ENCODE data around the gene DLAT.
"Not testable (repeated sequence)": the region's sequence is repeated elsewhere in the genome, so short reads cannot be mapped to it uniquely, and the experiment has no call there.

DLAT gene

DNA sequence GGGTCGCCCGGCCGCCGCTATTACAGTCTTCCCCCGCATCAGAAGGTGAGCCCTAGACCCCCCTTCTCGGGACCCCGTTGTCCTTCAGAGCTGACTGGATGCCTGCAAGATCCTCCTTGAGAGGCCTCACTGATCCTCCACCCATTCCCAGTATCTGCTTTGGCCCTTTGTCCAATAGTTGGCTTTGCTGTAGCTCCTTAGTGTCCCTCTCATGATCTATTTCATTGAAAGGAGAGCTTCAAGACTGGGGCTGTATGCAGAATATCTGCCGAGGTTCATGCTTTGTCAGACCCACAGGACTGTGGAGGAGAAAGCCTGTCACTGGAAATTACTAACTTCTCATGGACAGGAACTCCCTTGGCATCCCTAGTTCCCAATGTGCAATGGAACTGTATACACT is 499 bp downstream of the DLAT start:
- Histone ChIP-seq H3K9me3 (ENCODE audit: insufficient read depth, low read depth, low read length) (no peaks in the 10 kb centered on the region), H3K4me1 (ENCODE audit: insufficient read depth, low read length) (no peaks in the 10 kb centered on the region; the same call in 1 of the 2 replicates), H3K9ac (ENCODE audit: low read depth, low read length) (peak overlapping the region; percentile 94), H3K36me3 (ENCODE audit: insufficient read depth, low read length) (peaks cover 38% of the 10 kb centered on the region), H3K27me3 (ENCODE audit: insufficient read depth, low read length) (no peaks in the 10 kb centered on the region), H3K27ac (ENCODE audit: low read depth, low read length) (peak overlapping the region; percentile 92), H3K4me3 (ENCODE audit: low read length) (peak overlapping the region; percentile 85)
- WGBS, result under 1% methylated on average over 8 of the region's 8 CpGs

DNA sequence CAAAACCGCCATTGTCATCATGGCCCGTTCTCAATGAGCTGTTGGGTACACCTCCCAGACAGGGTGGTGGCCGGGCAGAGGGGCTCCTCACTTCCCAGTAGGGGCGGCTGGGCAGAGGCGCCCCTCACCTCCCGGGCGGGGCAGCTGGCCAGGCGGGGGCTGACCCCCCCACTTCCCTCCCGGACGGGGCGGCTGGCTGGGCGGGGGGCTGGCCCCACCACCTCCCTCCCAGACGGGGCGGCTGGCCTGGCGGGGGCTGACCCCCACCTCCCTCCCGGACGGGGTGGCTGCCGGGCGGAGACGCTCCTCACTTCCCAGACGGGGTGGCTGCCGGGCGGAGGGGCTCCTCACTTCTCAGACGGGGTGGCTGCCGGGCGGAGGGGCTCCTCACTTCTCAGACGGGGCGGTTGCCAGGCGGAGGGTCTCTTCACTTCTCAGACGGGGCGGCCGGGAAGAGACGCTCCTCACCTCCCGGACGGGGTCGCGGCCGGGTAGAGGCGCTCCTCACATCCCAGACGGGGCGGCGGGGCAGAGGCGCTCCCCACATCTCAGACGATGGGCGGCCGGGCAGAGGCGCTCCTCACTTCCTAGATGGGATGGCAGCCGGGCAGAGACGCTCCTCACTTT is 1.7 kb downstream of the DLAT start:
- not testable (repeated sequence) for H3K27me3 ChIP-seq (ENCODE audit: insufficient read depth, low read length); H3K27ac ChIP-seq (ENCODE audit: low read depth, low read length); H3K4me1 ChIP-seq (ENCODE audit: insufficient read depth, low read length); H3K9ac ChIP-seq (ENCODE audit: low read depth, low read length); H3K9me3 ChIP-seq (ENCODE audit: insufficient read depth, low read depth, low read length); H3K4me3 ChIP-seq (ENCODE audit: low read length)
- WGBS, result 95% methylated on average over 42 of the region's 49 CpGs
- H3K36me3 ChIP-seq (ENCODE audit: insufficient read depth, low read length), result peaks cover 48% of the 10 kb centered on the region

DNA sequence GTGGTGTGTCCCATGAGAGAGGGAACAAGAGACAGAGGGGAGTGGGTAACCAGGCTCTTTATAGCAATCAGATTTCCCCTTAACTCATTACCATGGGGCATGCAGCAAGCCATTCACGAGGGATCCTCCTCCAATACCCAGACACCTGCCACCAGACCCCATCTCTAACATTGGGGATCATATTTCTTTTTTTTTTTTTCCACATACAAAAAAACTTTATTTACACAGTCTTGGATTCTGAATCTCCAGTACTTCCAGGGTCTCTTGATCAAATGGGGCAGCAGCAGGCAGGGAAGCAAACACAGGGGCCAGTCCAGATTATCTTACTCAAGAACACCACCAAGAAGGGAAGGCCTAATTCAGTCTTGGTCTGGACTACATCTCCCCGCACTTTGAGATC is 4.3 kb downstream of the DLAT start:
- H3K36me3 ChIP-seq (ENCODE audit: insufficient read depth, low read length), result peaks cover 65% of the 10 kb centered on the region
- H3K27me3 ChIP-seq (ENCODE audit: insufficient read depth, low read length), result no peaks in the 10 kb centered on the region
- no peak overlapping the region for H3K4me3 ChIP-seq (ENCODE audit: low read length)
- no peak overlapping the region for H3K27ac ChIP-seq (ENCODE audit: low read depth, low read length)
- no peak overlapping the region for H3K9ac ChIP-seq (ENCODE audit: low read depth, low read length)
- H3K4me1 ChIP-seq (ENCODE audit: insufficient read depth, low read length), result no peaks in the 10 kb centered on the region
- 93% methylated on average over 2 of the region's 2 CpGs for WGBS
- H3K9me3 ChIP-seq (ENCODE audit: insufficient read depth, low read depth, low read length), result no peaks in the 10 kb centered on the region

DNA sequence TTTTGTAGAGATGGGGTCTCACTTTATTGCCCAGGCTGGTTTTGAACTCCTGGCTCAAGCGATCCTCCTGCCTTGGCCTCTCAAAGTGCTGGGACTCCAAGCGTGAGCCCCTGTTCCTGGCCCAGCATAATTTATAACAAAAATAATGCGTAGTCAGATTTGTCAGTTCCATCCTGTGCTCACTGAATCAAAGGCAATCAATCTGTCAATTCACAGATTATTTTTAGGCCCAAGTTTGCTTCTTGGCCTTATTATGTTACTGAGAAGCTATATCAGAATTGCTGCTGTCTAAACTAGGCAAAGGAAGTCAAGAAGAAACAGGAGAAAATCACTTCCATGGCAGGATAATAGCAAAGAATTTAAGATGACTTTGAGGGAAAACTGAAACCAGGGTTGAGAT is 8.7 kb downstream of the DLAT start:
- Histone ChIP-seq H3K36me3 (ENCODE audit: insufficient read depth, low read length) (peaks cover 82% of the 10 kb centered on the region), H3K9me3 (ENCODE audit: insufficient read depth, low read depth, low read length) (no peaks in the 10 kb centered on the region), H3K27ac (ENCODE audit: low read depth, low read length) (no peak overlapping the region), H3K9ac (ENCODE audit: low read depth, low read length) (no peak overlapping the region), H3K4me1 (ENCODE audit: insufficient read depth, low read length) (no peaks in the 10 kb centered on the region), H3K27me3 (ENCODE audit: insufficient read depth, low read length) (no peaks in the 10 kb centered on the region), H3K4me3 (ENCODE audit: low read length) (no peak overlapping the region)
- WGBS, result 97% methylated on average over 3 of the region's 3 CpGs

DNA sequence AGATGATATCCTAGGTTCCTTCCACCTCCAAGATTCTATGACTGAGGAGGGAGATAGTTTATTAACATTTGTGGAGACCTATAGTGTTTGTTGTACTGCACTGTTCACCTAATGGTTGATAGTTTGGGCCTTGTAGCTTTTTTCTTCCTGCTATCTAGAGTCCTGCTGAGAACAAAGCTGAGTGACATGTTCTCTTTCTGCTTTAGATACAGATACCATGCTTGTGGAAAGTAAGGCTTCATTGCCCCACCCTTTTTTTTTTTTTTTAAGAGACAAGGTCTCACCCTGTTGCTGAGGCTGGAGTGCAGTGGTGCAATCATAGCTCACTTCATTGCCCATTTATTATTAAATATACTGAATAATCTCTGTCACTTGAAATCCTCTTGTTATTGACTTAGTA is 12.3 kb downstream of the DLAT start:
- Histone ChIP-seq H3K9me3 (ENCODE audit: insufficient read depth, low read depth, low read length) (no peaks in the 10 kb centered on the region), H3K36me3 (ENCODE audit: insufficient read depth, low read length) (peaks cover 81% of the 10 kb centered on the region), H3K4me1 (ENCODE audit: insufficient read depth, low read length) (no peaks in the 10 kb centered on the region), H3K27me3 (ENCODE audit: insufficient read depth, low read length) (no peaks in the 10 kb centered on the region), H3K27ac (ENCODE audit: low read depth, low read length) (no peak overlapping the region), H3K4me3 (ENCODE audit: low read length) (no peak overlapping the region), H3K9ac (ENCODE audit: low read depth, low read length) (no peak overlapping the region)

DNA sequence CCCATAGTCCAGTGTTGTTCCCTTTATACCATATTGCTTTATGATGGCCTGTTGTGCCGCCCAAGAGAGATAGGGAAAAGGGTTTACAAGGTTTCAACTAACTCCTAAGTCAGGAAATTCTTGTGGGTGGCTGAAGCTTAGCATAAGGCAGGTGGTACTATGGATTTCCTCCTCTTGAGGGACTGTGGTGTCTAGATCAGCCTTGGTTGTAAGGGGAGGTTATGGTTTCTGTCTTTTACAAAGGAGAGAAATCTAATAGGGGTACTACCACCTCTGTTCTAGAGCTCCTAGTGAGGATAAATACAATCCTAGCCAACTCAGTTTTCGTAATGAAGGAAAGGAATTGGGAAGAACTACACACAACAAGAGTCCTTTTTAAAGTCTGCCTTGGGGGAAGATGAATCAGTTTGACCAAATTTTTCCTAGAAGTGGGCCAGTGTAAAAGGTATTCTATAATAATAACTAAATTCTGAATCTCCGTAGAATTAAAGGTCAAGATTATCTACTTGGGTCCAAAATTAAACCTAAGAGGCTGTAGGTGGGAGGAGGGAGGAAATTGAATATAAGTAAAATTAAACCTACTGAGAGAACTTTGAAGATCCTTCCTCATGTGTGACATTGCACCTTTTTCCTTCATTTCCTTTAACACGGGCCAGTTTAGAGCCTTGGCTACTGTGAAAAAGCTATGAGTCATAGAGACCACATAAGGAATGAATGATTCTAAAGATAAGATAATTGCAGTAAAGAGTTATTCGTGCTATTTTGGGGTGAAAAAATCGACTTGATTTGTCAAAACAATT is 17.2 kb downstream of the DLAT start:
- H3K4me3 ChIP-seq (ENCODE audit: low read length), result no peak overlapping the region
- no peaks in the 10 kb centered on the region for H3K9me3 ChIP-seq (ENCODE audit: insufficient read depth, low read depth, low read length)
- WGBS, result 93% methylated on average over 4 of the region's 6 CpGs
- H3K9ac ChIP-seq (ENCODE audit: low read depth, low read length), result no peak overlapping the region
- no peaks in the 10 kb centered on the region for H3K4me1 ChIP-seq (ENCODE audit: insufficient read depth, low read length)
- peaks cover 92% of the 10 kb centered on the region for H3K36me3 ChIP-seq (ENCODE audit: insufficient read depth, low read length)
- 0 out of 2 replicates have a peak overlapping the region, but pooled peaks have one; percentile 30 for H3K27ac ChIP-seq (ENCODE audit: low read depth, low read length)
- H3K27me3 ChIP-seq (ENCODE audit: insufficient read depth, low read length), result no peaks in the 10 kb centered on the region

DNA sequence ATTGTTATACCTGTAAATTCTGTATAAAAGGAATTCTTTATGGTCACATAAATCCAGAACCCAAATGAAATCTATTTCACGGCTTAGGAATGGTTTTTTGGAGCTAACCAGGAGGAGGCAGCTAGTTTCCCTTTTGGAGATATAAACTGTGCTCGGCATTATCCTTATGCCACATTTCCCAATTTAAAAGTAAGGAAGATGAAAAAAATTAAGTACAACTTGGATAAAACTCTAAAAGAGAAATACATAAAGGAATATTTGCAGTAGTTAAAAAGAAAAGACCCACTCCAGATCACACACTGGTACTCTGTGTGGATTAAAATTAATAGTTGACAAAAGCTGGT is 17.7 kb downstream of the DLAT start:
- Histone ChIP-seq H3K9me3 (ENCODE audit: insufficient read depth, low read depth, low read length) (no peaks in the 10 kb centered on the region), H3K27ac (ENCODE audit: low read depth, low read length) (no peak overlapping the region), H3K9ac (ENCODE audit: low read depth, low read length) (no peak overlapping the region), H3K4me1 (ENCODE audit: insufficient read depth, low read length) (no peaks in the 10 kb centered on the region), H3K27me3 (ENCODE audit: insufficient read depth, low read length) (no peaks in the 10 kb centered on the region), H3K36me3 (ENCODE audit: insufficient read depth, low read length) (peaks cover 88% of the 10 kb centered on the region), H3K4me3 (ENCODE audit: low read length) (no peak overlapping the region)
- 100% methylated on average over 1 of the region's 2 CpGs for WGBS

DNA sequence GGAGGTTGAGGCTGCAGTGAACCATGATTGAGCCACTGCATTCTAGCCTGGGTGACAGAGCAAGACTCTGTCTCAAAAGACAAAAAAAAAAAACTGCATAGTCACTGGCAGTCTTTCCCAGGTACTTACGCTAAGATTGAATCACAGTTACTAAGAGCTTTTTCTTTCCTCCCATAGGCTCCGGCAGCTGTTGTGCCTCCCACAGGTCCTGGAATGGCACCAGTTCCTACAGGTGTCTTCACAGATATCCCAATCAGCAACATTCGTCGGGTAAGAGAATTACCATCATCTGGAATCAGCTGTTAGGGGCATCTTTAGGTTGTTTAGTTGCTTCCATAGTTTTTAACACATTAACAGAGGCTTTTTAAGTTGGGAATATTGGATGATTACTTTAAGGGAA is 19.8 kb downstream of the DLAT start:
- peaks cover 90% of the 10 kb centered on the region for H3K36me3 ChIP-seq (ENCODE audit: insufficient read depth, low read length)
- no peak overlapping the region for H3K27ac ChIP-seq (ENCODE audit: low read depth, low read length)
- no peak overlapping the region for H3K4me3 ChIP-seq (ENCODE audit: low read length)
- no peaks in the 10 kb centered on the region for H3K27me3 ChIP-seq (ENCODE audit: insufficient read depth, low read length)
- no peak overlapping the region for H3K9ac ChIP-seq (ENCODE audit: low read depth, low read length)
- H3K9me3 ChIP-seq (ENCODE audit: insufficient read depth, low read depth, low read length), result no peaks in the 10 kb centered on the region
- no peaks in the 10 kb centered on the region for H3K4me1 ChIP-seq (ENCODE audit: insufficient read depth, low read length)
- 97% methylated on average over 4 of the region's 4 CpGs for WGBS

DNA sequence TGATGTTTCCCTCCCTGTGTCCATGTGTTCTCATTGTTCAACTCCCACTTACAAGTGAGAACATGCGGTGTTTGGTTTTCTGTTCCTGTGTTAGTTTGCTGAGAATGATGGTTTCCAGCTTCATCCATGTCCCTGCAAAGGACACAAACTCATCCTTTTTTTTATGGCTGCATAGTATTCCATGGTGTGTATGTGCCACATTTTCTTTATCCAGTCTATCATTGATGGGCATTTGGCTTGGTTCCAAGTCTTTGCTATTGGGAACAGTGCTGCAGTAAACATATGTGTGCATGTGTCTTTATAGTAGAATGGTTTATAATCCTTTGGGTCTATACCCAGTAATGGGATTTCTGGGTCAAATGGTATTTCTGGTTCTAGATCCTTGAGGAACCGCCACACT is 21.4 kb downstream of the DLAT start:
- 98% methylated on average over 1 of the region's 2 CpGs for WGBS
- peaks cover 90% of the 10 kb centered on the region for H3K36me3 ChIP-seq (ENCODE audit: insufficient read depth, low read length)

DNA sequence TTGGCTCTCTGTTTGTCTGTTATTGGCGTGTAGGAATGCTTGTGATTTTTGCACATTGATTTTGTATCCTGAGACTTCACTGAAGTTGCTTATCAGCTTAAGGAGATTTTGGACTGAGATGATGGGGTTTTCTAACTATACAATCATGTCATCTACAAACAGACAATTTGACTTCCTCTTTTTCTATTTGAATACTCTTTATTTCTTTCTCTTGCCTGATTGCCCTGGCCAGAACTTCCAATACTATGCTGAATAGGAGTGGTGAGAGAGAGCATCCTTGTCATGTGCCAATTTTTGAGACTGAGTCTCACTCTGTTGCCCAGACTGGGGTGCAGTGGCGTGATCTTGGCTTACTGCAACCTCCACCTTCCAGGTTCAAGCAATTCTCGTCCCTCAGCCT is 23.0 kb downstream of the DLAT start:
- H3K4me3 ChIP-seq (ENCODE audit: low read length); H3K9me3 ChIP-seq (ENCODE audit: insufficient read depth, low read depth, low read length); H3K4me1 ChIP-seq (ENCODE audit: insufficient read depth, low read length); H3K27me3 ChIP-seq (ENCODE audit: insufficient read depth, low read length); H3K9ac ChIP-seq (ENCODE audit: low read depth, low read length); H3K27ac ChIP-seq (ENCODE audit: low read depth, low read length): not testable (repeated sequence)
- 100% methylated on average over 3 of the region's 3 CpGs for WGBS
- peaks cover 90% of the 10 kb centered on the region for H3K36me3 ChIP-seq (ENCODE audit: insufficient read depth, low read length)

More for the DNA sequence above, 21.4 kb downstream of the DLAT start:
- not testable (repeated sequence) for H3K27me3 ChIP-seq (ENCODE audit: insufficient read depth, low read length); H3K9me3 ChIP-seq (ENCODE audit: insufficient read depth, low read depth, low read length); H3K4me1 ChIP-seq (ENCODE audit: insufficient read depth, low read length); H3K4me3 ChIP-seq (ENCODE audit: low read length); H3K9ac ChIP-seq (ENCODE audit: low read depth, low read length); H3K27ac ChIP-seq (ENCODE audit: low read depth, low read length)

DNA sequence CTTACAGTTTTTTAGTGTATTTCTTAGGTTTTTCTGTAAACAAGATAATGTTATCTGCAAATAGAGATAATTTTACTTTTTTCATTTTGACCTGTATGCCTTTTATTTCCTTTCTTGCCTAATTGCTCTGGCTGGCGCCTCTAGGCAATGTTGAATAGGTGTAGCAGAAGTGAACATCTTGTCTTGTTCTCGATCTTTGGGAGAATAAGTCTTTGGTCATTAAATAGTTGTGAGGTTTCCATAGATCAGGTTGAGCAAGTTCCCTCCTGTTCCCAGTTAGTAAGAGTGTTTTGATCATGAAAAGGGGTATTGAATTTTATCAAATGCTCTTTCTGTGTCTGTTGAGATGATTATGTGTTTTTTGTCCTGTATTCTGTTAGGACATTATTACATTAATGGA is 24.6 kb downstream of the DLAT start:
- WGBS, result 48% methylated on average over 2 of the region's 2 CpGs
- Histone ChIP-seq H3K36me3 (ENCODE audit: insufficient read depth, low read length) (peaks cover 90% of the 10 kb centered on the region), H3K9me3 (ENCODE audit: insufficient read depth, low read depth, low read length) (no peaks in the 10 kb centered on the region), H3K9ac (ENCODE audit: low read depth, low read length) (no peak overlapping the region), H3K4me1 (ENCODE audit: insufficient read depth, low read length) (no peaks in the 10 kb centered on the region), H3K4me3 (ENCODE audit: low read length) (no peak overlapping the region), H3K27ac (ENCODE audit: low read depth, low read length) (no peak overlapping the region), H3K27me3 (ENCODE audit: insufficient read depth, low read length) (no peaks in the 10 kb centered on the region)

Data from HUES64 (cell line).